Motor neuron (in vitro differentiated cells): ENCODE data around the gene DGKI. TPM values are rescaled to one million over a fixed set of nuclear protein-coding genes. Genes with fewer than 3 reads are reported as not detected.

Experiments
- ATAC-seq, 8 experiments: fragments of 200-7000 bp; cut with Tn5 transposase; replicated peaks in 6 of 8; 2 replicates each; pipeline ENCODE4 v1.8.0; 2021; ENCODE audit warnings: mild to moderate bottlenecking in 8 of 8, moderate library complexity in 8 of 8
- H3K27ac ChIP-seq, 2 donors: fragments of 250-450 bp; sonication (Bioruptor Pico); 2 replicates each; pipeline ENCODE4 v1.9.0; 2021; ENCODE audit warnings: antibody characterized with exemption in 2 of 2, mild to moderate bottlenecking in 2 of 2, moderate library complexity in 1 of 2
- H3K4me1 ChIP-seq, 2 donors: fragments of 250-450 bp; sonication (Bioruptor Pico); replicated peaks in 1 of 2; 2 replicates each; pipeline ENCODE4 v1.6.1; 2021; ENCODE audit warnings: antibody characterized with exemption in 2 of 2, mild to moderate bottlenecking in 2 of 2, moderate library complexity in 1 of 2
- H3K4me3 ChIP-seq, 5 donors: fragments of 250-450 bp; sonication (Bioruptor Pico); 2 replicates each; pipeline ENCODE4 v1.9.0; 2021; ENCODE audit warnings: antibody characterized with exemption in 5 of 5, mild to moderate bottlenecking in 5 of 5, moderate library complexity in 4 of 5
- WGBS, 10 experiments: fragments of 450-650 bp; shearing (Covaris generic); methylation state at CpG; one replicate each; pipeline ENCODE4 v1.0.0; 2022; 5-methylcytosine and 5-hydroxymethylcytosine counted together
- in situ Hi-C, 9 experiments: fragments of 400-800 bp; cut with MboI; loops; one replicate each; pipeline ENCODE4 v1.15.0; 2021; ENCODE audit warnings: low sequenced_read_pairs in 9 of 9, low pct_unique_long_range_greater_than_20kb in 2 of 9; ENCODE audit not compliant: unreplicated experiment in 9 of 9
- total RNA-seq, 8 experiments: library from RNA; unstranded; fragments of 300-600 nt; gene quantifications; 2 replicates each; pipeline versions ENCODE4 v1.2.3 to v1.2.4, GENCODE V29; 2022

DGKI gene
- total RNA-seq, 8 experiments from 2014 or later: 0.27 to 30.3 (median 10.4) TPM

DNA sequence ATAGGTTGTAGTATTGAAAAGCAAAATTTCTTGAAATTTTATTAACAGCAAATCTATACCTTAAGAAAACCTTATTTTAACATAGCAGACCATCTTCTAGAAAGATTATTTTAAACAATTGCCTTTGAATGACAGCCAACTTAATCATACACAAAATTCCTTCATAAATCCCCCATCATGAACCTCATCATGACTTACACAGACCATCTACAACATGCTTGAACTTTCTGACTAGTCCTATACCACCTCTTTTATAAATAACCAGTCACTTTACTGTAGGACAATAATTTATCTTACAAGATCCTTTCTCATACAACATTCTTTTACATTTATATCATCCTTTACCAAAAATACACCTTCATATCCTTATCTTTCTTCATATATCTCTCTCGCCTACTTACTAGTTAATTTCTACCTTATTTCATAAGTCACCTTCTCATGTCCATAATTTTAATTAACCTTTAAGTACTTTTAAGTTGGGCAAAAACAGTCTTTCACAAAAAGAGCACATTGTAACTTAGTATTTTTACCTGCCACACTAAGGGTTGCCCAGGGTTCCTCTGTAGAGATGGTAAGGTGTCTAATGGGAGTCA is 486.6 kb downstream of the DGKI start:
- no peaks in the 10 kb centered on the region for H3K4me1 ChIP-seq
- no peak overlapping the region for H3K4me3 ChIP-seq
- no peak overlapping the region for H3K27ac ChIP-seq
- in situ Hi-C loops: no loop called here
- 0 to 93% (median 50%) methylated on average over 1 of the region's 1 CpG; no CpG with 5 or more reads in 1 of the 10 experiments for WGBS, 10 experiments
- no peak for ATAC-seq

DNA sequence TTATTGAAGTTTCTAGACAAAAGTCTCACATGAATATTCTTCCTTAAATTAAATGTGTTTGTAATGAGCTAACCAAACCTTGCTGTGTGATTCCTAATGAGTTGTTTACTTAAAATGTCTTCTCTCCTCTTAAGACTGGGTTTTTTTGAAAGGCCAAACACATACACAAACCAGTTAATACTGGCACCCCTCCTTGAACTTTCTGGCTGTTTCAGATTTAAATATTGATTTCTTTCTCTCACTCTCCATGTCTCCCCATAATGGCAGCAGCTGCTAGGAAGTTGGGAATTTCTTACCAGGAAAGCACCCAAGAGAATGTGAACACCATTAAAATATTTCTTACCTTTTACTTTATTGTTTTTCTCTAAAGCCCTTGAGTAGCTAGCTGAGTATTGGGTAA is 491.8 kb downstream of the DGKI start:
- ATAC-seq: no peak
- Histone ChIP-seq H3K4me3 (no peak overlapping the region), H3K27ac (no peak overlapping the region), H3K4me1 (no peaks in the 10 kb centered on the region)
- in situ Hi-C loops: no loop called here

DNA sequence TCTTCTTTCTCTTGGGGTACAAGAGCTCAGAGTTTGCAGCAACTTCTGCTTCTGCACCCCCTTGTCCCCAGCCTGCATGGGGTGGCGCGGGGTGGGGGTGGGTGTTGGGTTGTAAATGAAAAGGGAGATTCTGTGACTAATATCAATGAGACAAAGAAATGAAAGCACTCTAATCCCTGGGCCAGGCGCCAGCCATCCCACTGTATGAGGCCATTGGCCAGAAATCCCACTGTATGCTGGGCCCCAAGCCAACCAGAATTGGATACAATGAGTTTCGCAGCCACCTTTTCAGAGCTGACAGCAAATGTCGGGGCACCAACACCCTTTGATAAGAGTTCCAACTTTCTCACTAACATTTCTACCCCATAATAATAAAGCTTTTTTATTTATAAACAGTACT is 492.4 kb downstream of the DGKI start:
- in situ Hi-C loops: no loop called here
- Histone ChIP-seq H3K27ac (no peak overlapping the region), H3K4me1 (no peaks in the 10 kb centered on the region), H3K4me3 (no peak overlapping the region)
- ATAC-seq: peak in 1 of 8 experiments; percentile 21
- WGBS, 10 experiments: 67 to 100% (median 82%) methylated on average over 1 to 3 of the region's 5 CpGs; no CpG with 5 or more reads in 5 of the 10 experiments

DNA sequence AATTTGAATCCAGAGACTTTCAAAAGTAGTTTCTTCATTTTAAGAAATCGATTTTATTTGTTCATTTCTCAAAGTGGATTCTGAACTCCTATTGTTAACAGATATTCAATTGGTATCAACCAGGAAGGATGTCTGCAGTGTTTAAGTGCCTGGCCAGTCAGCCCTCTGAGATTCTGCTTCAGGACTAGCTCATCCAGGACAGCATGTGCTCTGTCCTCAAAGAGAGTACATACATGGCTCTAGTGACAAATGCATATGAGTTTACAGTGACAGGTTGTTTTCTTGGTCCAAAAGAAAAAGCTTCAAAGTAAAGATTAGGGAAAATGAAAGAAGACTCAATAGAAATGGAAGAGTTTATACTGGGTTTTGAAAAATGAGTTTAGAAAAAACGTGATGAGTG is 494.8 kb downstream of the DGKI start:
- WGBS, 10 experiments: 0 to 96% (median 52%) methylated on average over 2 of the region's 2 CpGs
- no peak for ATAC-seq
- no peak overlapping the region for H3K27ac ChIP-seq
- in situ Hi-C loops: no loop called here
- no peak overlapping the region for H3K4me3 ChIP-seq
- no peaks in the 10 kb centered on the region for H3K4me1 ChIP-seq

DNA sequence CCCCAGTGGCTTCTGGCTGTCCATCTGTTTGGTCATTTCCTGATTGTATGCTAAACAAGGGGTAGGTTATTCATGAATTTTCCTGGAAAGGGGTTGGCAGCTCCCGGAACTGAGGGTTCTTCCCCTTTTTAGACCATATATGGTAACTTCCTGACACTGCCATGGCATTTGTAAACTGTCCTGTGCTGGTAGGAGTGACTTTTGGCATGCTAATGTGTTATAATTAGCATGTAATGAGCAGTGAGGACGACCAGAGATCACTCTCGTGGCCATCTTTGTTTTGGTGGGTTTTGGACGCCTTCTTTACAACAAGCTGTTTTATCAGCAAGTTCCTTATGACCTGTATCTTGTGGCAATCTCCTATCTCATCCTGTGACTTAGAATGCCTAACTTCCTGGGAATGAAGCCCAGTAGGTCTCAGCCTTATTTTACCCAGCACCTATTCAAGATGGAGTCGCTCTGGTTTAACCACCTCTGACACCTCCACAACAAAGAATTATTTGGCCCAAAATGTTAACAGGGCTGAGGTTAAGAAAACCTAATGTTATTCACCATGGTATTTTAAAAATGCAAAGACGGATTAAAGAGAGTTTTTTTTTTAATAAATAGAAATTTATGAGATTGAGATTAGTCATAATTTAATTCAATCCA is 500.9 kb downstream of the DGKI start:
- 47 to 100% (median 82%) methylated on average over 1 to 6 of the region's 6 CpGs; no CpG with 5 or more reads in 1 of the 10 experiments for WGBS, 10 experiments
- peak in 3 of 8 experiments; percentile 33 to 69 (median 34) for ATAC-seq
- H3K27ac ChIP-seq: no peak overlapping the region
- in situ Hi-C loops: no loop called here
- peaks cover 8 to 12% of the 10 kb centered on the region in 2 donors for H3K4me1 ChIP-seq
- H3K4me3 ChIP-seq: no peak overlapping the region

DNA sequence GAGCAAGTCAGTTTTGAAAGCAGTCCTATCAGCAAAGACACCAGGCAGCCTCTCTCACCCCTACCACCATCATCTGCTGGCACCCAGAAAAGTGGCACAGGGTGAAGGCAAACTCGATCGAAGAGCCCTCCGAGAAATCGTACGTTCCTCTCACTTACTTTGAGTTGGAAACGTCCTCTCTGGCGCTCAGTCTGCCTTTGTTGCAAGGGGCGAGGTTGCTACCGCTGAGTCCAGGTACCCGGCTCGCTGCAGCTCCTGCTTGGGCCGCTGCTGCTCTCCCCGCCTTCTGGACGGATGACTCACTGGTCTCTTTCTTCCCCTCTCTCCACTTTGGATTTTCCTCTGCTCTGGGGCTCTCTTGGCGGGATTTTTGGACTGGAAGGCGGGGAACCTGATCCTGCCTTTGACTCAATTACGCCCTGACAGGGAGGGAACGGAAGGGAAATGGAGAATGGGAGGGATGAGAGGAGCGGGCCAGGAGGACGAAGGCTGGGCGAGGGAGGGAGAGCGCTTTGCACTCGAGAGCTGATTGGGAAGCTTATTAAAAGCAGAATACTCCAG is 503.4 kb downstream of the DGKI start, which contains the start of gene PTN:
PTN (minus strand) TSS at position 453 of the 561 bp plus-strand sequence. CDS start 88,760 bp downstream, outside the sequence.
- Histone ChIP-seq H3K4me1 (peaks cover 8 to 12% of the 10 kb centered on the region in 2 donors), H3K4me3 (peak within 1 kb of the TSS; percentile 31 to 42 (median 32)), H3K27ac (no peak within 1 kb of the TSS)
- ATAC-seq: peak; percentile 64 to 96 (median 95)
- in situ Hi-C loops: no loop called here
- WGBS, 10 experiments: 0 to 15% (median 0%) methylated on average over 2 to 14 of the region's 23 CpGs; no CpG with 5 or more reads in 2 of the 10 experiments

DNA sequence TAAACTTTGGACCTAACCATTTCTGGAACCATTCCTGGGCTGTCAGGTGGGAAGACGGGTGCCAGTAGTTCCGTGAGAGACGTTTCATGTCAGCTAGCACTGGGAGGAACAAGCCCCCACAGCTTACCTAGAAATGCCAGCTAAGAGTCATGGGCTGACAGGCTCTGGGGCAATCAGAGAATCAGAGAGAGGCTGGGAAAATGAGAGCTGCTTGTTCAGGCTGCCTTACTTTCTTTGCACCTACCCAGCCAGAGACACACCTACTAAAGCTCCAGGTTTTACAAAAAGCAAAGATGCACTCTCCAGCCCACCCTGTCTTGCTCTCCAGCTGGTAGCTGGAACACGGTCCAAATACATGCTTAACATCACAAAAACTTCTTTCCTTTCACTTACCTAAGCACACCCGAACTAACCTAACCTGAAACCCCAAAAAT is 503.9 kb downstream of the DGKI start:
- Histone ChIP-seq H3K4me1 (peaks cover 8 to 12% of the 10 kb centered on the region in 2 donors), H3K27ac (no peak overlapping the region), H3K4me3 (peak overlapping the region; percentile 31 to 42 (median 32))
- in situ Hi-C loops: no loop called here
- peak in 5 of 8 experiments; percentile 20 to 50 (median 35) for ATAC-seq
- WGBS, 10 experiments: 0 to 44% (median 0%) methylated on average over 1 to 5 of the region's 5 CpGs; no CpG with 5 or more reads in 3 of the 10 experiments

DNA sequence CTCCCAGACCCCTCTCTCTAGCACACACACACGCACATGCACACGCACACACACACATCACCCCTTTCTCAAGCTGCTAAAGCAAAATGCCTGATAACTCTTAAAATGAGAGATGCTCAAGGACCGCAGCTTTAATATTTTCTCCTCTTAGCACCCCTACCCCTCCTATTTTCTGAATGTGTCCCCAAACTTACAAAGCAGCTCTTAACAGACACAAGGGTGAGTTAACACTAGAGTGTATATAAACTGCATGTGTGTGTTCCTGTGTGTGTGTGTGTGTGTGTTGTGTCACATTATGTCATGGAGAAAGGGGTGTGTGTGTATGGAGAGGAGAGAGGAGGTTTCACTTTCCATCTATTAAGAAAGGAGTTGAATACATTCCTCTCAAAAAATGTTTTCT is 504.5 kb downstream of the DGKI start:
- Histone ChIP-seq H3K4me3 (peak overlapping the region in 3 of 5 donors; percentile 9 to 42 (median 10)), H3K27ac (no peak overlapping the region), H3K4me1 (peaks cover 8 to 12% of the 10 kb centered on the region in 2 donors)
- WGBS, 10 experiments: 35 to 64% (median 47%) methylated on average over 1 to 3 of the region's 3 CpGs; no CpG with 5 or more reads in 2 of the 10 experiments
- ATAC-seq: no peak
- in situ Hi-C loops: no loop called here

DNA sequence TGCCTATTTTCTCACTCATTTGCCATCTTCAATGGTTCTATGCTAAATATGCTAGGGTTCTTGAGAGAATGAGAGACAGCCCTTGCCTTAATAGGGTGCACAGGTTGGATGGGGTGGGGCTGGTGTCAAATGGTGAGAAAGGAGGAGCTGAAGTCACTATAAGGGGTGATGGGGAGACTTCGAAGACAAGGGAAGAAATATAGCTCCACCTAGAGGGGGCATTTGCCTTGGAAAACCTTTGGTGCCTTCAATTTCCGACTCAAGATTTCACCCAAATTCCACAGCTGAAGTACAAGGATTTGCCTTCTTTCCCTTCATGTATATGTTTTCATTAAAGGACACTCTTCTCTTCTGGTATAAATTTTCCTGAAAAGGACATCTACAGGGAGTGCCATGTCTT is 508.9 kb downstream of the DGKI start:
- H3K4me1 ChIP-seq: peaks cover 3 to 5% of the 10 kb centered on the region in 2 donors
- no peak overlapping the region for H3K27ac ChIP-seq
- in situ Hi-C loops: no loop called here
- no peak overlapping the region for H3K4me3 ChIP-seq
- ATAC-seq: no peak
- WGBS, 10 experiments: 0 to 100% (median 82%) methylated on average over 1 to 2 of the region's 2 CpGs; no CpG with 5 or more reads in 3 of the 10 experiments

DNA sequence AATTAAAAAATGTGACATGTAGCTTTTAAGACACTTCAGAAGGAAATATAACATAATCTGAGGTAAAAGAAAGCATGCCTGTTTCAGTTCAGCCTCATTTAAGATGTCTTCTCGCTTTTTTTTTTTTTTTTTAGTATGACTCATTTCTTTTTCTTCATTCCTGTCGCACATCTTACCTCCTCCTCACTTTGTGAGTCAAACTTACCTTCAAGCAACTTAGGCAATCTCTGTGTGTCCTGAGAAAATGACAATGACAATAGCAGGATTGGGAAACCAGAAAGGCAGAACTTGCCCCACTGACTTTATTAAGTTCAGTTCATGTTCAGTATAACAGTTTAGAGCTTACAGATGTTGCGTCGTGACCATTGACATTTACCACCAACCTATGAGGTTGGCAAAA is 511.0 kb downstream of the DGKI start:
- in situ Hi-C loops: no loop called here

DNA sequence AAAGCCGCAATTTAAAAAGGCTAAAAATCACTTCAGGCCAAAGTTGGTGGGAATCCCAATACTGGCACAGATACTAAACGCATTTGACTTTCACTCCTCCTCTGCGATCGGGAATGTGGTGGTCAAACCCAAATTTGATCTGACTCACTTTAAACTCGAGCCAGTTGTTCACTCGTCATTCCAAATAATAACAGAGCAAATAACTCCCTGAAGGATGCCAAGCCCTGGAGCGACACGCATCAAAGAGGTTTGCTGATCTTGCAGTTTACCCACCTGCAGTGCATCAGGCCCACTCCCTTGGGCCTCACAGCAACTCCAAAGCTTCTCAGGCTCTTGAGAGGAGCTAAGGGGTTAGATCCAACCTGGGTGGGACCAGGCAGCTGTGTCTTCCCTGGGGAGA is 515.4 kb downstream of the DGKI start:
- in situ Hi-C loops: no loop called here
- WGBS, 10 experiments: 29 to 100% (median 73%) methylated on average over 1 to 6 of the region's 8 CpGs; no CpG with 5 or more reads in 1 of the 10 experiments
- H3K4me3 ChIP-seq: no peak overlapping the region
- H3K27ac ChIP-seq: no peak overlapping the region
- ATAC-seq: no peak
- H3K4me1 ChIP-seq: peaks cover 6% of the 10 kb centered on the region in 2 donors

More for the DNA sequence above, 511.0 kb downstream of the DGKI start:
- ATAC-seq: no peak
- H3K4me3 ChIP-seq: no peak overlapping the region
- no peaks in the 10 kb centered on the region for H3K4me1 ChIP-seq
- WGBS, 10 experiments: 67 to 100% (median 91%) methylated on average over 1 to 4 of the region's 4 CpGs
- H3K27ac ChIP-seq: no peak overlapping the region
